GM23248 (cell line): ENCODE data around the gene TFEC. TPM values are rescaled to one million over a fixed set of nuclear protein-coding genes. Genes with fewer than 3 reads are reported as not detected.

Source experiments
- DNase-seq: peaks from one replicate; pipeline ENCODE4 v3.0.0-alpha.2; 2015
- H2AFZ ChIP-seq: fragments of 200-600 bp; sonication (generic); 2 replicates; pipeline ENCODE4 v1.6.1; 2016; ENCODE audit warnings: antibody characterized with exemption
- H3F3A ChIP-seq: fragments of 200-600 bp; sonication (generic); 2 replicates; pipeline ENCODE4 v1.6.1; 2016; ENCODE audit warnings: mild to moderate bottlenecking, antibody characterized with exemption, mixed run types; ENCODE audit not compliant: insufficient read depth
- H3K27ac ChIP-seq: fragments of 200-600 bp; sonication (generic); 2 replicates; pipeline ENCODE4 v1.5.1; 2016; ENCODE audit warnings: mild to moderate bottlenecking
- H3K27me3 ChIP-seq: fragments of 200-600 bp; sonication (generic); replicated peaks from 2 replicates; pipeline ENCODE4 v1.6.1; 2016; ENCODE audit warnings: mild to moderate bottlenecking; ENCODE audit not compliant: insufficient read depth
- H3K36me3 ChIP-seq: fragments of 200-600 bp; sonication (generic); 2 replicates; pipeline ENCODE4 v1.6.1; 2016; ENCODE audit warnings: low read depth, mild to moderate bottlenecking
- H3K4me1 ChIP-seq: fragments of 200-600 bp; sonication (generic); 2 replicates; pipeline ENCODE4 v1.6.1; 2016; ENCODE audit warnings: mild to moderate bottlenecking; ENCODE audit not compliant: insufficient read depth
- H3K4me2 ChIP-seq: fragments of 200-600 bp; sonication (generic); one replicate; pipeline ENCODE4 v1.6.1; 2016; ENCODE audit warnings: mild to moderate bottlenecking; ENCODE audit not compliant: unreplicated experiment
- H3K4me3 ChIP-seq: fragments of 200-600 bp; sonication (generic); 2 replicates; pipeline ENCODE4 v1.5.1; 2016; ENCODE audit warnings: mild to moderate bottlenecking
- H3K79me2 ChIP-seq: fragments of 200-600 bp; sonication (generic); 2 replicates; pipeline ENCODE4 v1.6.1; 2016; ENCODE audit warnings: mild to moderate bottlenecking; ENCODE audit not compliant: insufficient read depth
- H3K9ac ChIP-seq: fragments of 200-600 bp; sonication (generic); 2 replicates; pipeline ENCODE4 v1.6.1; 2016; ENCODE audit warnings: mild to moderate bottlenecking
- H3K9me2 ChIP-seq: fragments of 200-600 bp; sonication (generic); 2 replicates; pipeline ENCODE4 v1.6.1; 2016; ENCODE audit warnings: mixed run types, mild to moderate bottlenecking, moderate library complexity; ENCODE audit not compliant: insufficient read depth
- H3K9me3 ChIP-seq: fragments of 200-600 bp; sonication (generic); one replicate; pipeline ENCODE4 v1.6.1; 2017; ENCODE audit warnings: low read depth
- H4K20me1 ChIP-seq: fragments of 200-600 bp; sonication (generic); 2 replicates; pipeline ENCODE4 v1.6.0; 2016; ENCODE audit not compliant: insufficient read depth
- EZH2 ChIP-seq: fragments of 200-600 bp; sonication (generic); IDR thresholded peaks from 2 replicates; pipeline ENCODE4 v1.6.1; 2018; ENCODE audit warnings: antibody characterized with exemption, mild to moderate bottlenecking; ENCODE audit not compliant: insufficient read depth, poor library complexity, severe bottlenecking
- EZH2phosphoT487 ChIP-seq: fragments of 200-600 bp; sonication (generic); IDR thresholded peaks from 2 replicates; pipeline ENCODE4 v1.6.1; 2018; ENCODE audit warnings: antibody characterized with exemption, moderate library complexity, mild to moderate bottlenecking, low read depth; ENCODE audit not compliant: insufficient read depth
- WGBS, 2 experiments: methylation state at CpG; one replicate each; pipeline ENCODE4 v1.1.6; 2015 to 2017; ENCODE audit warnings: low lambda C conversion rate in 2 of 2, low coverage in 1 of 2; ENCODE audit errors: missing lambda C conversion rate in 2 of 2; 5-methylcytosine and 5-hydroxymethylcytosine counted together
- in situ Hi-C: fragments of 300-500 bp; cut with MboI; formaldehyde crosslinking; loops from 2 replicates; pipeline ENCODE4 v1.15.0; 2020
- polyA plus RNA-seq: library from polyadenylated mRNA; unstranded; fragments of >200 nt; fragmentation: Nextera tagmentation; extraction: Ambion mirVana; gene quantifications from 2 replicates; pipeline ENCODE4 v1.2.1, GENCODE V29; 2016
- total RNA-seq: library from RNA; depleted of rRNA; stranded (reverse); fragments of >200 nt; shearing (Covaris generic); gene quantifications from 2 replicates; pipeline ENCODE4 v1.2.3, GENCODE V29; 2014

TFEC gene
- total and polyA plus RNA-seq, 2 experiments from 2014 or later = not detected

DNA sequence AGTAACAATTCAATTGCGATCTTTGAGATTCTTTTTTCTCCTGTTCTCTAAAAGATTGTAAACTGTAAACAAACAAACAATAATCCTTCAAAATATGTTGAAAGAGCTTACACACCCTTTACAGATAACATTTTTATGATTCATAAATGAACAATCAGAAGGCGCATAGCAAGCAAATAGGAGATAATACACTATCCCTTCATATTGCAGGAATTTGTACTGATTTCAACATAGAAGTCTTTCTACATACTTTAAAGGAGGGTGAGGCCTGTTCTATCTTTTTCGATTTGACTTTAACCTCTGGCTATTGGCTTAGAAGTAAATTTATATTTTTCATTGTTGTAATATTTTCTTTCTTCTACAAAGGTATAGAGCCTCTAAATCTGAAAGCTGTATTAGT, 57.2 kb downstream of the TFEC start:
- in situ Hi-C loops = no loop called here
- DNase-seq = no peak
- 61 to 63% methylated on average over 3 of the region's 3 CpGs for WGBS, 2 experiments

DNA sequence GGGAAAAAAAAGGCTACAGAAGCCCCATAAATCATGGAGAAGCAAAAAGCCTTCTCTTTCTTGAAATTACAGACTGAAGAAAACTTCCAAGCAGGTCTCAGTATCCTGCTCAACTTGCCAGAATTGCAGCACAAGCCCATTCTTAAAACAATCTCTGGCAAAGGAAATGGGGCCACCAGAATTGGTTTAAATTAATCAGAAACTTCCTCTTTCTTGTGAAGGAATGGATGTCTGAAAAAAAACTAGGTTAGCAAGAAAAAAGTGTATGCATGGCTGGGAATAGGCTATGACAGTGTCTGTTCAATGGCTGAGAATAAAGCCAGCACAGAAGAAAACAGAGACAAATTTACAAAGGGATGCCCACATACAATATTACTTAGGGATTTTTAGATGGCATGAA, 59.1 kb downstream of the TFEC start:
- H3K36me3 ChIP-seq = no peaks in the 10 kb centered on the region
- in situ Hi-C loops = no loop called here
- no peaks in the 10 kb centered on the region for H3K79me2 ChIP-seq
- H3K27me3 ChIP-seq = 0 out of 2 replicates have a peak, but pooled peaks cover 10% of the 10 kb centered on the region
- no peak overlapping the region for H3K27ac ChIP-seq
- H3F3A ChIP-seq = no peaks in the 10 kb centered on the region
- H3K4me1 ChIP-seq = no peaks in the 10 kb centered on the region
- TF ChIP-seq EZH2phosphoT487 (no peak), EZH2 (no peak)
- H3K4me3 ChIP-seq = no peak overlapping the region
- H3K9me2 ChIP-seq = no peaks in the 10 kb centered on the region
- H3K4me2 ChIP-seq = no peak overlapping the region
- H3K9me3 ChIP-seq = no peaks in the 10 kb centered on the region
- no peak overlapping the region for H3K9ac ChIP-seq
- no peak overlapping the region for H2AFZ ChIP-seq
- no peak for DNase-seq
- H4K20me1 ChIP-seq = no peaks in the 10 kb centered on the region

More for the DNA sequence above, 57.2 kb downstream of the TFEC start:
- H3K4me2 ChIP-seq = no peak overlapping the region
- H3K4me1 ChIP-seq = no peaks in the 10 kb centered on the region
- TF ChIP-seq EZH2phosphoT487 (no peak), EZH2 (no peak)
- no peak overlapping the region for H3K9ac ChIP-seq
- H3K27me3 ChIP-seq = 0 out of 2 replicates have a peak, but pooled peaks cover 22% of the 10 kb centered on the region
- no peaks in the 10 kb centered on the region for H4K20me1 ChIP-seq
- no peaks in the 10 kb centered on the region for H3K9me3 ChIP-seq
- H3F3A ChIP-seq = no peaks in the 10 kb centered on the region
- no peaks in the 10 kb centered on the region for H3K79me2 ChIP-seq
- H3K9me2 ChIP-seq = no peaks in the 10 kb centered on the region
- no peak overlapping the region for H2AFZ ChIP-seq
- no peak overlapping the region for H3K4me3 ChIP-seq
- no peak overlapping the region for H3K27ac ChIP-seq
- no peaks in the 10 kb centered on the region for H3K36me3 ChIP-seq

DNA sequence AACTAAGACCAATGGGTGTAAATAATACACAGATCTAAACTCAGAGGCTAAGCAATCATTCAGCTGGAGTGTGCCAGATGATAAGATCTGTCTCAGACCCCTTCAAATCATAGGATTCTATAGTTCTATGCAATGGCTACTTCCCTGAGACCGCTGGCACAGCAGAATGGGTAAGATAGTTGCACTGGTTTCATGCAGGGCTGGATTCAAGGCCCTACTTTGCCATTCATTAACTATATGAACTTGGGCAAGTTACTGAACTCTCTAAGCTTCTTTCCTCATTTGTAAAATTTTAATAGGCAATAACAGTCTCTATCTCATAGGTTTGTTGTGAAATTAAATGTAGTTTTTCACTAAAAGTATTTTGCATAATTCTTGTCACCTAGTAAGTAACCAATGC, 62.0 kb downstream of the TFEC start:
- Histone ChIP-seq H3K9me2 (no peaks in the 10 kb centered on the region), H3K4me1 (no peaks in the 10 kb centered on the region), H3K36me3 (no peaks in the 10 kb centered on the region), H3K9ac (no peak overlapping the region), H3K9me3 (no peaks in the 10 kb centered on the region), H2AFZ (no peak overlapping the region), H3K4me3 (no peak overlapping the region), H3K27me3 (0 out of 2 replicates have a peak, but pooled peaks cover 4% of the 10 kb centered on the region), H3K27ac (no peak overlapping the region), H4K20me1 (no peaks in the 10 kb centered on the region), H3K79me2 (no peaks in the 10 kb centered on the region), H3K4me2 (no peak overlapping the region), H3F3A (no peaks in the 10 kb centered on the region)
- TF ChIP-seq EZH2phosphoT487 (no peak), EZH2 (no peak)
- 16 to 24% methylated on average over 1 of the region's 1 CpG for WGBS, 2 experiments
- in situ Hi-C loops = no loop called here
- no peak for DNase-seq

DNA sequence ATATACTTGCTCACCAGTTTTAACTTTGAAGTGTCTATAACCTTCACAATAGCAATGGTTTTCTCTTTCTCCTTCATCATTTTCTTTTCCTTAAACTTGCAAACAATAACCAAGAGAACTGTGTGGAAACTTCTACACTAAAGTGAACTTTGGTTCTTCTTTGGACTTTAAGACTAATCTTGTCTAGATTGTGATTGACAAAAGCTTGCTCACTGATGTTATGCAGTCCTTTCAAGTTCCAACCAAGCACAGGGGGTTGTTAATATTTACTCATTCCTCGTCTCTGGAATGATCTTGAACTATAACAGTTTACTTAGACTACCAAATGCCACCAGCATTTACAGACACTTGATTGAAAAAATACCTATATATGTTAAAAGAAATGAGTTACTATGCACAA, 62.4 kb downstream of the TFEC start:
- H3K79me2 ChIP-seq = no peaks in the 10 kb centered on the region
- H3F3A ChIP-seq = no peaks in the 10 kb centered on the region
- TF ChIP-seq EZH2phosphoT487 (no peak), EZH2 (no peak)
- WGBS, 2 experiments = 6 to 8% methylated on average over 1 of the region's 1 CpG
- no peak overlapping the region for H3K9ac ChIP-seq
- H3K27ac ChIP-seq = no peak overlapping the region
- H3K27me3 ChIP-seq = 0 out of 2 replicates have a peak, but pooled peaks cover 4% of the 10 kb centered on the region
- no peaks in the 10 kb centered on the region for H3K9me3 ChIP-seq
- no peak overlapping the region for H3K4me2 ChIP-seq
- no peak overlapping the region for H3K4me3 ChIP-seq
- H3K9me2 ChIP-seq = no peaks in the 10 kb centered on the region
- no peak for DNase-seq
- H3K4me1 ChIP-seq = no peaks in the 10 kb centered on the region
- no peaks in the 10 kb centered on the region for H4K20me1 ChIP-seq
- in situ Hi-C loops = no loop called here
- no peaks in the 10 kb centered on the region for H3K36me3 ChIP-seq
- no peak overlapping the region for H2AFZ ChIP-seq
